Kidney (tissue), 14 donors: ENCODE data around the gene MAT2A. TPM values are rescaled to one million over a fixed set of nuclear protein-coding genes. Genes with fewer than 3 reads are reported as not detected.
A peak's percentile ranks its signal among the peaks of the same experiment; 100 is the strongest.

Experiments
- DNase-seq, 5 donors: peaks; one replicate each; pipeline ENCODE4 v3.0.0-alpha.2; 2013 to 2020
- FAIRE-seq: peaks from 2 replicates; lab custom pipeline; 2012; peaks lifted over from hg19 to GRCh38; lab: Jason Lieb, UNC
- H3K27ac ChIP-seq, 2 donors: one replicate each; pipeline ENCODE4 v1.7.0; 2013; ENCODE audit warnings: low read depth in 2 of 2, low read length in 2 of 2, inconsistent platforms in 1 of 2
- H3K27me3 ChIP-seq: one replicate; pipeline ENCODE4 v1.7.1; 2013; ENCODE audit warnings: low read length, inconsistent platforms; ENCODE audit not compliant: control insufficient read depth, insufficient read depth
- H3K36me3 ChIP-seq, 3 donors: one replicate each; pipeline versions ENCODE4 v1.7.0 to v1.7.1; 2013; ENCODE audit warnings: low read length in 3 of 3, control low read depth in 1 of 3, inconsistent platforms in 1 of 3; ENCODE audit not compliant: insufficient read depth in 3 of 3, control insufficient read depth in 2 of 3
- H3K4me1 ChIP-seq, 3 donors: one replicate each; pipeline versions ENCODE4 v1.7.0 to v1.7.1; 2013; ENCODE audit warnings: low read length in 3 of 3, inconsistent platforms in 1 of 3, low read depth in 1 of 3; ENCODE audit not compliant: control insufficient read depth in 2 of 3, insufficient read depth in 2 of 3
- H3K4me3 ChIP-seq, 3 donors: one replicate each; pipeline versions ENCODE4 v1.7.0 to v1.8.1; 2013; ENCODE audit warnings: low read length in 3 of 3, control low read depth in 1 of 3, inconsistent platforms in 1 of 3
- H3K9ac ChIP-seq, 3 donors: one replicate each; pipeline versions ENCODE4 v1.7.0 to v1.7.1; 2013; ENCODE audit warnings: low read length in 3 of 3, control low read depth in 1 of 3, inconsistent platforms in 1 of 3
- H3K9me3 ChIP-seq, 3 donors: one replicate each; pipeline versions ENCODE4 v1.7.0 to v1.7.1; 2013; ENCODE audit warnings: low read length in 3 of 3, control low read depth in 1 of 3, inconsistent platforms in 1 of 3; ENCODE audit not compliant: control insufficient read depth in 2 of 3, insufficient read depth in 1 of 3
- intact Hi-C: fragments of 100-400 bp; cut with DNase I; formaldehyde crosslinking; loops from one replicate; pipeline ENCODE4 v1.11.1; 2022
- polyA plus RNA-seq: library from polyadenylated mRNA; stranded (reverse); fragments of 350-450 nt; fragmentation: Illumina TruSeq; extraction: RNeasy Lipid Tissue Mini Kit (QIAGEN cat#74804); gene quantifications from one replicate; pipeline ENCODE4 v1.2.3, GENCODE V29; 2014; ENCODE audit warnings: low read depth, low replicate concordance; ENCODE audit not compliant: insufficient read depth
- total RNA-seq: library from RNA; stranded (reverse); fragmentation: NEBNext Ultra II Directional; extraction: Animal tissue kit (Norgen Biotek cat#: 25700); gene quantifications from one replicate; pipeline ENCODE4 v1.2.1, GENCODE V29; 2021
- TF ChIP-seq, protein P1 (sequence below): IDR thresholded peaks from 3 replicates; pipeline ENCODE4 v1.5.1; 2012; ENCODE audit warnings: mild to moderate bottlenecking, moderate library complexity, borderline replicate concordance; ENCODE audit not compliant: insufficient read depth; ENCODE audit errors: extremely low read depth
- donor health status: control.
- donor health status: control.
- donor health status: control.
- donor health status: control.
- donor health status: control.
- donor health status: DM: yes; HTN: yes; CAD: no.
- donor health status: Normal renal cell carcinoma (clear cell type).

Gene MAT2A
- total and polyA plus RNA-seq, 2 donors from 2014 or later, result 155 to 300 TPM

DNA sequence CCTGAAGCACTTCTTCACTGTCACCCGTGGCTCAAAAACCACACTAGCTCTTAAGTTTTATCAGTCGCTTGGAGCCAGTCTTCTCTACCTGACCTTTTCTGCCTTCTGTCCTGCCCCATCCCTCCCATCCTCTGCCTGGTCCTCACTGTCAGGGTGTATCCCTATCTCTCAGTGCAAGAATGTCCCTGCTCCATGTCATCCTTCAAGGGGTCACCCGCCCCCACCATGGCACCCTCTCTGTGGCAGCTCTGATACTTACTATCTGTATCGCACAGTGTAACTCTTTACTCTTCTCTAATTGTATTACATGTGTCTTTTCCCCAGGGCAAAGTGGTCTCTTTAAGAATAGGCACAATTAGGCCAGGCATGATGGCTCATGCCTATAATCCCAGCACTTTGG, 49.7 kb downstream of the MAT2A start:
- no peak for DNase-seq
- peaks cover 0 to 34% (median 0%) of the 10 kb centered on the region in 3 donors for H3K4me1 ChIP-seq
- H3K9me3 ChIP-seq, result no peaks in the 10 kb centered on the region
- TF ChIP-seq, protein P1, sequence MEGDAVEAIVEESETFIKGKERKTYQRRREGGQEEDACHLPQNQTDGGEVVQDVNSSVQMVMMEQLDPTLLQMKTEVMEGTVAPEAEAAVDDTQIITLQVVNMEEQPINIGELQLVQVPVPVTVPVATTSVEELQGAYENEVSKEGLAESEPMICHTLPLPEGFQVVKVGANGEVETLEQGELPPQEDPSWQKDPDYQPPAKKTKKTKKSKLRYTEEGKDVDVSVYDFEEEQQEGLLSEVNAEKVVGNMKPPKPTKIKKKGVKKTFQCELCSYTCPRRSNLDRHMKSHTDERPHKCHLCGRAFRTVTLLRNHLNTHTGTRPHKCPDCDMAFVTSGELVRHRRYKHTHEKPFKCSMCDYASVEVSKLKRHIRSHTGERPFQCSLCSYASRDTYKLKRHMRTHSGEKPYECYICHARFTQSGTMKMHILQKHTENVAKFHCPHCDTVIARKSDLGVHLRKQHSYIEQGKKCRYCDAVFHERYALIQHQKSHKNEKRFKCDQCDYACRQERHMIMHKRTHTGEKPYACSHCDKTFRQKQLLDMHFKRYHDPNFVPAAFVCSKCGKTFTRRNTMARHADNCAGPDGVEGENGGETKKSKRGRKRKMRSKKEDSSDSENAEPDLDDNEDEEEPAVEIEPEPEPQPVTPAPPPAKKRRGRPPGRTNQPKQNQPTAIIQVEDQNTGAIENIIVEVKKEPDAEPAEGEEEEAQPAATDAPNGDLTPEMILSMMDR, result no peak
- no peak overlapping the region for H3K4me3 ChIP-seq
- intact Hi-C loops, result no loop called here
- no peak overlapping the region for H3K27ac ChIP-seq
- H3K27me3 ChIP-seq, result no peaks in the 10 kb centered on the region
- peaks cover 0 to under 1% (median 0%) of the 10 kb centered on the region in 3 donors for H3K36me3 ChIP-seq
- no peak for FAIRE-seq
- H3K9ac ChIP-seq, result no peak overlapping the region

DNA sequence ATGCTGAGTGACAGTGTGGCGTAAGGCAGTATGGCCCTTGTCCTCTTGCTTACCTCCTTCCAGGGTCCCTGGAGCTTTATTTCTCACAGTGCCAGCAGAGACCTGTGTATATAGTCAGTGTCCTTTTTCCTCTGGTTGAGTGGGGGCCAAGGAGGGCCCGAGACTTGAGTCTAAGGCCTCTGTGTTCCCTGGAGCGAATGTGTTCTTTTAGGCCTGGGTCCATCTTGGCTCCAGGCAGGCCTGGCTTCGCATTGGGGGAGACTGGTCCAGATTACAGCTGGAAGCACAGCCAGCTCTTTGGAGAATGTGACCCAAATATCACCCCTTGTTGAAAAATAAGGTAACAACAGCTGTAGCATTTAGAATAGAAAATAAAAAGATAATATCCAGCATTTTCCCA, 50.2 kb downstream of the MAT2A start:
- no peak overlapping the region for H3K9ac ChIP-seq
- no peaks in the 10 kb centered on the region for H3K27me3 ChIP-seq
- intact Hi-C loops, result no loop called here
- no peak overlapping the region for H3K4me3 ChIP-seq
- TF ChIP-seq, protein P1, result no peak
- DNase-seq (no peak), FAIRE-seq (no peak)
- H3K9me3 ChIP-seq, result no peaks in the 10 kb centered on the region
- H3K4me1 ChIP-seq, result peaks cover 0 to 32% (median 2%) of the 10 kb centered on the region in 3 donors
- H3K27ac ChIP-seq, result no peak overlapping the region
- H3K36me3 ChIP-seq, result no peaks in the 10 kb centered on the region

DNA sequence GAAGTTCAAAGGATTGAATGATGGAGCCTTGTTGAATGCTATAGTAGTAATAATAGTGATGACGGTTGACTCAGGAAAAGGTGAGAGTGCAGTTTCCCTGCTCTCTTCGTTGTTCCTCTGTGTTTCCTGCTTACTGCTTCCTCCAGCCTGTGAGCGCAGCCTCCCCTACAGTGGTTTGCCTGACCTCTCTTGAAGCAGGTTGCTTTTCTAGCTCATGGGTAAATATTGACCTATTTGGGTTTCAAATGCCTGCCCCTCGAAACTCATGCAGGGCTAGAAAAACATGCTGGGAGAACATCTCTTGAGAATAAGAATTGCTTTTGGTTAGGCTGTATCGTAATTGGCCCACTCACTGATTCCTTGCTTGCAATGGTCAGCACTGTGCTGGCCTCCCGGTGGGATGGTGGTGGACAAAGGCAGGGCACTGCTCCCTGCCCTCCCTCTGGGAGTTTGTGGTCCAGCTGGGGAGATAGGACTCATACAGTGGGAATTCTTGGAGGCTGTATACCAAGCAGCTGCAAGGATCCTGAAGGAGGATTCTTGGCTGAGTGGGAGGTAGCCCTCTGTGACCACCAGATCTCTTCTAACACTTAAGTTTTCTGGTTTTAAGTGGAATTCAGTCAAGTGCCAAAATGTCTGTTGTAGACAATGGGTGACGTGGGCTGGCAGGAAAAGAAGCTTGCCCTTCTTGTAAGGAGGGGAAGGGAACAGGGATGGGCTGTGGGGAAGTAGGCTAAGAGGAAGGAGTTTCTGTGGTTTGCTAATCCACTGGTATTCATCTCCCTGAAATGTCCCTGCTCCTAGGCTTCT, 51.2 kb downstream of the MAT2A start:
- Histone ChIP-seq H3K9ac (no peak overlapping the region), H3K27ac (peak overlapping the region; percentile 71 to 79), H3K4me3 (no peak overlapping the region), H3K9me3 (no peaks in the 10 kb centered on the region), H3K36me3 (no peaks in the 10 kb centered on the region), H3K27me3 (no peaks in the 10 kb centered on the region), H3K4me1 (peaks cover 0 to 34% (median 11%) of the 10 kb centered on the region in 3 donors)
- DNase-seq (no peak), FAIRE-seq (no peak)
- intact Hi-C loops, result no loop called here
- TF ChIP-seq, protein P1, result no peak
